GM21447 (cell line): ENCODE data around the gene ADAMTSL2.

Source experiments
- ATAC-seq: cut with Tn5 transposase; IDR thresholded peaks from one replicate; pipeline ENCODE4 v1.9.1; 2021; ENCODE audit not compliant: unreplicated experiment

The ADAMTSL2 gene

DNA sequence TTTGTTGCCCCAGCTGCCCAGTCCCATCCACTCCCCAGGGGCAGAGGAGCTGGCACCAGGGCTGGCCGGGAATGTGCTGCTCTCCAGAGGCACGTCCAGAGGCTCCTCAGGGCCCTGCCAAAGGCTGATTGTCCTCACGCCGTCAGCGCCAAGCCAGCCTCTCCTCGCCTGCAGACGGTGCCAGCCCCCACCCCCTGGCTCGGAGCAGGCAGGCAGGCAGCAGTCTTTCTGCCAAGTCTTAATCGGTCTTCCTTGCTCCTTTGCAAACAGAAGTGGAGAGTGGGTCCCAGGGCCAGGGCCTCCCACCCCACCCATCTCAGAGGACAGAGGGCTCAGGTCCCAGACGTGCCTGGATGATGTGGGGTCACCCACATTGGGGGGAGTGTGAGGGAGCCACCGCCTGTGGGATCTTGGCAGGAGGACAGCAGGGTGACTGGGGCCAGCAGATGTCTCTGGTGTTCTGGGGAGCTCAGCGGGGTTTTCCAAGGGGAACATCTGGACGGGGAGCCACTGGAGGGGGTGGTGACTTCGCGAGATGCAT is 38.4 kb downstream of the ADAMTSL2 start:
- no peak for ATAC-seq

DNA sequence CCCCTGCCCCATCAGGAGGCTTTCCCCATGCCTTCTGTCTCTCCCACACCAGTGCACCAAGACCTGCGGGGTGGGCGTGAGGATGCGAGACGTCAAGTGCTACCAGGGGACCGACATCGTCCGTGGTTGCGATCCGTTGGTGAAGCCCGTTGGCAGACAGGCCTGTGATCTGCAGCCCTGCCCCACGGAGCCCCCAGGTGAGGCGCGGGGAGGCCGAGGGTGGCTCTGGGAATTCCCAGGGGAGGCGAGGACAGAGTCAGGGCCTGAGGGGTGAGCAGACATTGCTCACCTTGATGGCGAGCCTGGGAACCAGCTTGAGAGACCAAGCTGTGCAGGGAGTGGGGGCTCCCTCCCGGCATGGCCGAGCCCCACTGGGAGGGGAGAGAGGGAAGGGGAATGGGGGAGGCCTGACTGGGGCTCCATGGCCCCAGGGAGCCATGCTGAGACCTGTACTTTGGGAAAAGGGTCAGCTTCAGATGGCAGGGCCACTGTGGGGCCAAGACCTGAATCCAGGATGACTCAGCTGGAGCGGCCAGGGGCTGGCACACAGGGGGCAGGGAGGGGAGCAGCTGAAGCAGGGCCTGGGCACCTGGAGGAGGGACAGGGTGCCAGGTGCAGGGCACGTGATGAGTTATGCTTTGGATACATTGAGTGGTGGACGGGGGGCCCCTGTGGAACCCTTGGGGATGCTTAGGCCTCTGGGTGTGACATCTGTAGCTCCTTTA is 39.4 kb downstream of the ADAMTSL2 start:
- ATAC-seq = no peak

DNA sequence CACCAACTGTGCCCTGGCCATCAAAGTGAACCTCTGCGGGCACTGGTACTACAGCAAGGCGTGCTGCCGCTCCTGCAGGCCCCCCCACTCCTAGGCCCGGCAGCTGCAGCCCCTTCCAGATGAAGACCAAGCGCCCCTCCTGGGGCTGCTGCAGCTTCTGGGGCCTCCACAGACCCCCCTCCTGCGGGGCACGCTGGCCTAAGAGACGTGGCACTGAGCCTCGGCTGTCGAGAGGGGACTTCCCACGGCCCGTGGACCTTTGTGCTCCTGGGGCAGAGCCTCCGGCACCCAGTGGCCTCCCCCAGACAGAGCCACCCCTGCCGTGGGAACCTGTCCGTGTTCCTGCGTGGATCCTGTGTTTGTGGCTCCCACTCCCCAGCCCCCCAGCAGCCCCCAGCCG is 40.3 kb downstream of the ADAMTSL2 start:
- no peak for ATAC-seq

DNA sequence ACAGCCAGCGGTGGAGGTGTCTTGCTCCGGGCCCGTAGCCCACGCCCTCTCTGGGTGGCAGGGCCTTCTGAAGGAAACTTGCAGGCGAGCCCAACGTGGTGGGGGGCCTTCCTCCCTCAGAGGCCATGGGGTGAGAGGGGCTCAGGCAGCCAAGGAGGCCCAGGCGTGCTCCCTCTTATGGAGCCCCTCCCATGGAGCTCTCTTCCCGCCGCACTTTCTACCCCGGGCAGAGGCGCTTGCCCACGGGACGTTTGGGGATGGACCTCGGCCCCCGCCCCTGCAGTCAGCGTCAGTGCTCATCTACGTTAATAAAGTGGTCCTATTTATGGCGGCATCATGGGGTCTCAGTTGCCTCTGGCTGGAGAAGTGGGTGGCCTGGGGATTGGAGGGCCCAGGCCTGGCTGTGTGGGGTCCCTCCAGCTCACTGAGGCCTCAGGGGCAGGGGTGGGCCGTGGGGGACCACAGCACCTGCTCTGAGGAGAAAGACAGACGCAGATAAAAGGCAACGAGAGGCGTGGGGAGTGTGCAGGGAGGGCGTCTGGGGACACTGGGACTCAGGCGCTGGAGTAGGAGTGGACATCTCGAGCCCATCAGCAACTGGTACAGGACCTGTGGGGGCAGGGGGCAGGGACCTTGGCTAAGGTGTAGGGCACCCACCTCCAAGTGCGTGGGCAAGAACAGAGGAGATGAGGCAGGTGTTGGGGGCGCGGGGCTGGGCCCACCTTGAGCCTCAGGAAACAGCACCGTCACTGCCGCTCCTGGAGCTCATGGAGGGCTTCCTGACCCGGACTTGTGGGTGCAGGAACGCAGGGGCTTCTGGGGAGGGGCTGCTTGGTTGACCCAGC is 40.9 kb downstream of the ADAMTSL2 start:
- no peak for ATAC-seq

DNA sequence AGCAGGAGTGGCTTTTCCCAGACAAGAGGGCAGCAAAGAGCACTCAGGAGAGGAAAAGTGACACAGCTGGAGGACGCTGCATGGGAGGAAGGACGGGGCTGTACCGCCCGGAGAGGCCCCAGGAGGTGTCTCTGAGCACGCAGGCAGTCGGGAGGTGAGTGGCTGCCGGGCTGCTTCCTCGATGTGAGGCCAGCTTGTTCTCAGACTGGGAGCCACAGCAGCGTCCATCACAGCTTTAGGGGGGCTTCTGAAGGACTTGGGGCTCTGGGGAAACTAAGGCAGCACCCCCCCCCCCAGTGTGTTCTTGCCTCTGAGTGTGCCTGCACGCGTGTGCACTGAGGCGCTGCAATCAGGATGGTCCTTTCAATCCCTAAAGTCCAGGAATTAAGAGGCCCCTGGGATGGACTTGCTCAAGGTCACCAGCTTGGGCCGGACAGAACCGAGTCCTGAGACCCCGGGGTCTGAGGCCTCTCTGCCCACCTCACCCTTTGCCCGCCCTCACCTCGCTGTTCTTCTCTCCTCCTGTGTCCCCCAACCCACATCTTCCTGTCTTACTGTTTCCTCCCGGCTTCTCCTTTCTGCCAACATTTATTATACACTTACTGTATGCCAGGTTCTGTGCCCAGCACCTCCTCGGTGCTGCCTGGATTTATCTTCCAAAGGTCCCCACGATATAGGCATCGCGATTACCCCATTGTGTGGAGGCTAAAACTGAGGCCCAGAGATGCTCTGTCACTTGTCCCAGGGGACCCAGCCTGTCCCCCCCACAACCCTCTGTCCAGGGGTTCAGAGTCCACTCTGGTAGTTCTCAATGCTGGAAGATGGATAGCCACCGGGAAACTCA is 41.7 kb downstream of the ADAMTSL2 start:
- ATAC-seq = no peak

DNA sequence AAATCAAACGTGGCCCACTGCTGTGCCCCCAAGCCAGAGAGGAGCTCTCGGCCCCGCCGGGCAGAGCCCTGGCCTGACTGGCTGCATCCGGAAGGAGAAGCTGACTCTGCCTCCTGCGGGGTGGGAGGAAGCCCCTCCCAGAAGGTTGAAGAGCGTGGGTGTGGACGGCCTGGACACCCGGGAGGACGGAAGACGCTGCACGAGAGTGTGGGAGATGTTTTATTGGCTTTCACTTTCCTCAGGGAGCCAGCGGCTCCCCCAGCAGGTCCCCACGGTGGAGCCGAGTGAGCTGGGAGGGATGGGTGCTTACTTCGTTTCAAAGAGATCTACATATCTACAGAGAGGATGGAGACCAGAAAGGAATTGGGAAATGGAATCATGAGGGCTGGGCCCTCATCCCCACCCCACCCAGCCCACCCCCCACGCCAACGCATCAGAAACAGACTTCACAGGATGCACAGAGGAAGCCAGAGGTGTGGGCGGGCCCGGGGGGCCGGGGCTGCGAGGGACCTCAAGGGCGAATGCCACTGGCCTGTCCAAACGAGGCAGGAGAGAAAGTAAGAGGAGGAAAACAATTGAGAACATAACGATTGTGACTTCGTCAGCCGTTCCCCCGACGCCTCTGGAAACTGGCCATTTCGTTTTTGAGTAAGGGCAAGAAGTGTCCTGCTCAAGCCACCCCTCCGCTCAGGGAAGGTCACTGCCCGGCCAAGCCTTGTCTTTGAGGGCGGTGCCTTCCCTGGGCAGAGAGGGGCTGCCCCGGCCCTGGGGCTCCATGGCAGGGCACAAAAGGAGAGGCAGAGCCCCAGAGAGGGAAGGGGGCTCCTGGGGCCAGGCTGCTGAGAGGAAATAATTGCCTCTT is 42.6 kb downstream of the ADAMTSL2 start:
- no peak for ATAC-seq

DNA sequence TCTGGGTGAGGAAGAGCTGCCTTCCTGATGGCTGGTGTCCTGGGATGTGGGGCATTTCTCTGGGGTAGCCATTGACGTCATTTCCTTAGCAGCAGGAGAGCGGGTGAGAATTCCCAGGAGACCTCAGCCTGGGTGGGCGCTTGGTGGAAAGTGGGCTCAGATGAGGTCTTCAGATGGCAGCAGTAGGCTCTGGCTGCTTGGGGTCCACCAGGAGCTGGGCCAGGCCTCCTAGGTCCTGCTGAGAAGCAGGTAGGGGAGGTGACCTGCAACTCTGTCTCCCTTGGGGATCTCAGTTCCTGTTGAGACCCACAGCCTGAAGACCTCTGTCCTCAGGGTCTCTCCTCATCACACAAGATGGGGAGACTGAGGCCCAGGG is 43.2 kb downstream of the ADAMTSL2 start:
- no peak for ATAC-seq

DNA sequence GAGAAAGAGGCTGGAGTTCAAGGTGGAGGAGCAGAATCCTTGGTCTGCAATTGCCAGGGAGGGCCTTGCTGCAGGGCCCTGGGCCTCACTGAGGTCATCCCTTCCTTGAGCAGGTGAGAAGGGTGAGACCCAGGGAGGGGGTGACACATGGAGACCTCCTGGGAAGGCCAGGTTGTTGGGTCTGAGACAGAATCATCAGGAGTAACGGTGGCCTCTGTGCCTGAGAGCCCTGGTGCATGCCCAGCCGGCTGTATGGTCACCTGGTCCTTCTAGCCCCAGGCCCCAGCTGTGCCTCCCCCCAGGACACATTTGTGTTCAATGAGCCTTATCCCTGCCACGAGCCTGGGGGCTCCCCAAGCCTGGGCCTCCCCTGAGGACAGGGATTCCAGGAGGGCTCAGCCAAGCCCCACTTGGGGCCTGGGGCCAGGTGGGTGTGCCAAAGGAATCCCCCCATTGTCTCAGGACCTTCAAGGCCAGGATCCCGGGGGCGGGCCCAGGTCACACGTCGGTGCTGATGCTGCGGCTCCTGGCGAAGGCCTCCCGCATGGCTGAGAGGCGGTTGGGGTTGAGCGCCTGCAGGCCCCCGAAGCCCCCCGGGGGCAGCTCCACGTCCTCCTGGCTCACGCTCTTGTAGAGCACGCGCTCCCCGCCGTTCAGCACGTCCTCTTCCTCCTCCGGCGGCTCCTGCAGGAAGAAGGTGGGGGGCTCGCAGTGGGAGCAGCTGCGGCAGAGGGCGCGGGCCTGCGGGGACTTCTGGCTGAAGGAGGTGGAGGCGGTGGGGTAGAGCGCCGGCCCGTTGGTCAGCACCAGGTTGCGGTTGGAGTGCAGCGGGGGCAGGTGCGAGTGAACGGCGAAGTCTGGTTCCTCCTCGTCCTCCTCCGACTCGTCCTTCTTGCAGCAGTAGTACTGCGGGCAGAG is 44.3 kb downstream of the ADAMTSL2 start:
- ATAC-seq = no peak

DNA sequence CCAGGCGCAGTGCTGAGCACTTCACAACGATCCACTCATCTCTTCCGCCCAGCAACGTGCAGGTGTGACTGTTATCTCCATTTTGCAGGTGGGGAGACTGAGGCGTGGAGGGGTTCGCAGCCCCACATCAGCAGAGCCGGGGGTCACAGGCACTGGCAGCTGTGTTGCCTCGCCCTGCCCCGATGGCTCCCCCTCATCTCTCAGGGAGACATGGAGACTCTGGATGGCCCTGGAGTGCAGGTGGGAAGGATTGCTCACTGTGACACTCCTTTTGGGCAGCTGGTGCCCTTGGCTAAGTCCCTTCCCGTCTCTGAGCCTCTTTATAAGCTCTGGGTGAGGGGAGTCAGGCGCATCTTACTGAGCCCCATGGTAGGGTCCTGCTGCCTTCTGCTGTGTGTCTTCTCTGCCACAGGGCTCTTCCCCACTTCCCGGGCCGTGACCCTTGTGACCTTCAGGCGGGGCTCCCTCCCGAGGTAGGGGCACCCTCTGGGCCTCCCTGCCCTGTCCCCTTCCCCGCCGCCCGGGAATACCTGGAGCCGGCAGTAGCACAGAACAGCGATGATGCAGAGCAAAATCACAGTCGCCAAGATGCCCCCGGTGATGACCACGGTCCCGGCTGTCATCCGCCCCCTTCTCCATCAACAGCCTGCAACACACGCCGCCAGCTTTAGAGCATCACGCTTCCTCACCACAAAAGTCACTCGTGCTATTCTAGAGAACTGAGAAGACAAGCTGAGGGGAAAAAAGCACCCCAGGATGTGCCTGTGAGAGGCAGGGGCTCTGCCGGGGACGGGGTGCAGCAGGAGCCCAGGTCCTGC is 45.3 kb downstream of the ADAMTSL2 start:
- no peak for ATAC-seq

DNA sequence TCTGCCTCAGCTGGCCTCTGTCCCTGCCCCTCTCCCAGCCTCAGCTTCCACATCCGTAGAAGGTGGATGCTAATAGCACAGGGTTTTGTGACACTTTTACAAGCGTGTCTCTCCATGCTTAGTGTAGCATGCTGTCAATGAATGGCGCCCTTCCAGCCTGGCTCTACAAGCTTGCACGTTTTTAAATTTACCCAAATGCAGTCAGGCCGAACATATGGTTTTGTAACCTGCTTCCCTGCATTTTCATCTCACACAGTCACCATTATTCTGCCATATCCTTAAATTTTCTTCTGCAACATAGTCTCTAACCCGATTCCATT is 45.9 kb downstream of the ADAMTSL2 start:
- ATAC-seq = no peak

DNA sequence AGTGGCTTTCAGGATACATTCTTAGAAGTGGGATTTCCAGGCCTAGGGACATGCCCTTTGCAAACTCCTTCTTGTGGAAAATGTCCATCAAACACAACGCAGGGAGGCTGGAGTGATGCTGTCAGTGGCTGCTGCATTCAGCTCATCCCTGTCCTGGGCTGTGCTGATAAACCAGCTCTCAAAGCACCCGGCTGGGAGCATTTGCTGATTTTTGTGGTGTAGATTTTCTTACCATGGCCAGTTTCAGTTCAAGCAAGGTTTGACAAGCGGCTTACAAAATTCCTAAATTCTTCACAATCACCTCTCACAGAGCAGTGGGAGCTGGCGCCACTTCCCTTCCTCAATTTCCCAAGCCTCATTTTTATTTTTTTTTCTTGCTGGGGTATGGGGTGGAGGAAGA is 46.5 kb downstream of the ADAMTSL2 start:
- no peak for ATAC-seq

DNA sequence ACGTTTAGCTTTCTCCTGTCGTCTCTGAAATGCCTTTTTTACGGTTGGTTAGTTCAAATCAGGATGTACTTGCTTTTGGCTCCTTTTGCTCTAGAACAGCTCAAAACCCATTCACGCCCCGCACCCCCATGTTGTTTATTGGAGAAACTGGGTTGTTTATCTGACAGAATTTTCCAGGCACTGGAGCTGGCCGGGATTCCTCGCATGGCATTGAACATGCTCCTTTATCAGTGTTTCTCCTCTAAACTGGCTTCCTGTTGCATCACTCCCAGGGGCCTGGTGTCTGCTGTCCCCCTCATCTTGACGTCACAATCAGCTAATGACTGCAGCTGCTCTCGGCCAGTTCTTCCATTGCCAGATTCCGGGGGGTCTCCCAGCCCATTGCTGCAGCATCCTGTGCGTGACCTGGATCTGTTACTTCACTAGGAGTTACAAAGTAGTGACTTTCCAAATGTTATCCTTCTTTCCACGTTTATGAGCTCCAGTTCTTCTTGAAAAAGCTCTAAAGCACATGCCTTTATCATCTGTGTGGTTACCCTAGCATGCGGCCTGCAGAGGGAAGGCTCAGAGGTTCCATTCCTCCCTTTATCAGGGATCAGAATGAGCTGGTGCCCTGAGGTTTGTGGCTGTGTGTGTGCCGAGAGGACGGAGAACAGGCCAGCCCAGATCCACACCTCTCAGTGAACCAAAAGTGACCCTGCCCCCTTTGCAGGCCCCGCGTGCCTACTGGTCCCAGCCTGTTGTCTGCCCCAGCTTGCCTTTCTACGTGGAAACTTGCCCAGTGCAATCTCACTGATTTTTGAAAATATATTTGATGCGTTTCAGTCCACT is 47.2 kb downstream of the ADAMTSL2 start:
- ATAC-seq = no peak

DNA sequence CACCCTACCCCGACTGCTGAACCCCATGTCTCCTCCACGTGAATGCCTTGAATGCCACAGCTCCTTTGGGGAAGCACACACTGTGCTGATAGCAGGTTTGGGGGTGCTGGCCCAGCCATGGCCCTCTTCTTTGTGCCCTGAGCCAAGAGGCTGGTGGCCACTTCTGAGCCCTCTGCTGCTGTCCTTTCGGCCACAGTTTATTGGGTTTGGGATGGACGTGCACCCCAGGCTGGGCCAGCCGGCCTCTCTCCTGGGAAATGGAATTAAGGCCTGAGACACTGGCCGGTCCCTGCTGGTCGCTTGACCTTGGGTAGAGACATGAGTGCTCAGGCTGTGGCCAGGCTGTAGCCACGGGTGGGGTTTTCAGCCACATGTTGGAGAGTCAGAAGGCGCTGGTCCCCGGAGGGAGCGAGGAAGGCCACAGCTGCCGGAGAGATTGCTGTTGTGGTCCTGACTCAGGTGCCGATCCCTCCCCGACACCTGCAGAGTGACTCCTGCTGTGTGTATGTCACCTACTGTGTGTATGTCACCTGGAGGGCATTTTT is 48.1 kb downstream of the ADAMTSL2 start:
- ATAC-seq = no peak

DNA sequence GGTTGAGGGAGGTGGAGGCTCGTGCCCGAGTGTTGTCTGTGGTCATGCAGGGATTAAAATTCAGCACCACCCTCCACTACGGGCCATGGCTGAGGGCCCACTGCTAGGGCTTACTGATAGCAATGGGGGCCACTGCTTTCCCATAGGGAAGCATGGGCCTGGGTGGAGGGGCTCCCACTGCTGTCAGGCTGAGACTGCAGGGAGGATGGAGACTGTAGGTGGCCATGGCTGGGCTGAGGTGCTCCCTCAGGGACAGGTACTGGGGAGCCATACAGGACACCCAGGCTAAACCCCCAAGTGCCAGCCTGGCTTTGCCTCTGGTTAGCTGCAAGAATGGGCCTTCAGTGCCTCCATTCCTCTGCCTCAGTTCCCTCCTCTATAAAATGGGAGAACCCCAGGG is 48.6 kb downstream of the ADAMTSL2 start:
- ATAC-seq = no peak

DNA sequence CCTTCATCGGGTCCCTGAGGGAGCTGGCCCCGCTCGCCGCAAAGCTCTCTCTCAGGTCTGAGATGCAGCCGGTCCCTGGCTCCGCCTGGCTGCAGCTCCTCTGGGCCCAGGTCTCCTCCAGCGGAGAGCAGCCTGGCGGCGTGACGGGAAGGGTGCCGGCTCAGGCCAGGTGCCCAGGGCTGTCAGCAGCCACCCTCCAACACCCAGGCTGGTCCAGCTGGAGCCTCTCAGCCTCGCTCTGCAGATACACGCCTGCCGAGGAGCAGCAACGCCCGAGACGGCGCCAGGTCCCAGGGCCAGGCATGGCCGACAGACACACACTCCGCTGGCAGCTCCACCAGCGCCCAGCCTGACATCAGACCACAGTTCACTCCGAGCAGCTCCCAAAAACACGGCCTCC is 49.1 kb downstream of the ADAMTSL2 start:
- no peak for ATAC-seq

DNA sequence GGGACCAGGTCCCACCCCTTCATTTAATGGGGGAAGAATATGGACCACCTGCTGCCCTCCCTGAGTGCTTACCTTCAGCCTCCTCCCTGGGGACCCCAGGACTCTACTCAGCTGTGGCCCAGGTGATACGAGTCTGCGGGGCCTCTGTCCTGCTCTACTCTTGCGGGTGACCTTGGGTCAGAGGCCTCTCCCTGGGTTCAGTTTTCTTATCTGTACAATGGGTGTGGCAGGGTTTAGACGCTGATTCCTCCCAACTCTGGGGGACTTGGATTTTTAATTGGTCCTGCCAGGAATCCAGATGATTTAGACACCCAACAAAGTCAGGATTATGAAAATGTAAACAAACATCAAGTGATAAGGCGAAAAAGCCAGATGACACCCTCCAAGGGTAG is 49.7 kb downstream of the ADAMTSL2 start:
- no peak for ATAC-seq
